ENCODE results near the gene SIPA1L3.

The SIPA1L3 gene

GRCh38 chr19:38221919-38222830, 315.2 kb downstream of the SIPA1L3 start:
- TF ChIP-seq ISL1 (CRISPR knock-in tag; IDR thresholded peaks at IDR 0.05), result no peak
- TF ChIP-seq TOX (CRISPR knock-in tag; IDR thresholded peaks at IDR 0.05; ENCODE audit: borderline replicate concordance), result no peak
- TF ChIP-seq CREB5 (CRISPR knock-in tag; IDR thresholded peaks at IDR 0.05; ENCODE audit: low read depth), result no peak
- TF ChIP-seq CSDC2 (CRISPR knock-in tag; IDR thresholded peaks at IDR 0.05), result no peak
- no peak for TF ChIP-seq ZNF8 (CRISPR knock-in tag; IDR thresholded peaks at IDR 0.05)
- no peak for TF ChIP-seq SNAI2 (CRISPR knock-in tag; IDR thresholded peaks at IDR 0.05)
- no peak for TF ChIP-seq ARNTL (CRISPR knock-in tag; IDR thresholded peaks at IDR 0.05; ENCODE audit: borderline replicate concordance, low read depth)
- no peak for TF ChIP-seq ZC3H10 (CRISPR knock-in tag; IDR thresholded peaks at IDR 0.05)
- TF ChIP-seq TCF4 (CRISPR knock-in tag; IDR thresholded peaks at IDR 0.05; ENCODE audit: borderline replicate concordance), result no peak
- no peak for TF ChIP-seq ZFP30 (CRISPR knock-in tag; IDR thresholded peaks at IDR 0.05)
- no peak for TF ChIP-seq ZFP3 (CRISPR knock-in tag; IDR thresholded peaks at IDR 0.05)
- no peak for TF ChIP-seq RARB (CRISPR knock-in tag; IDR thresholded peaks at IDR 0.05)
- TF ChIP-seq ZNF70 (CRISPR knock-in tag; IDR thresholded peaks at IDR 0.05), result no peak
- TF ChIP-seq PPARA (CRISPR knock-in tag; IDR thresholded peaks at IDR 0.05; ENCODE audit: borderline replicate concordance), result no peak
- TF ChIP-seq BACH2 (CRISPR knock-in tag; IDR thresholded peaks at IDR 0.05; ENCODE audit: borderline replicate concordance), result no peak
- TF ChIP-seq ZNF565 (CRISPR knock-in tag; conservative IDR thresholded peaks at IDR 0.05; ENCODE audit: low read depth), result no peak
- no peak for TF ChIP-seq PATZ1 (CRISPR knock-in tag; IDR thresholded peaks at IDR 0.05; ENCODE audit: borderline replicate concordance)
- no peak for TF ChIP-seq OSR1 (CRISPR knock-in tag; IDR thresholded peaks at IDR 0.05)
- ATAC-seq, result no peak

- ATAC-seq, result no peak
- TF ChIP-seq OSR1 (CRISPR knock-in tag; IDR thresholded peaks at IDR 0.05), result no peak
- TF ChIP-seq PATZ1 (CRISPR knock-in tag; IDR thresholded peaks at IDR 0.05; ENCODE audit: borderline replicate concordance), result no peak
These were observed 316.1 kb downstream of the SIPA1L3 start for GRCh38 chr19:38223119-38223523.

GRCh38 chr19:38223617-38224013, 316.6 kb downstream of the SIPA1L3 start:
- no peak for TF ChIP-seq ZNF8 (CRISPR knock-in tag; IDR thresholded peaks at IDR 0.05)
- no peak for TF ChIP-seq ZNF70 (CRISPR knock-in tag; IDR thresholded peaks at IDR 0.05)
- TF ChIP-seq ESRRG (CRISPR knock-in tag; IDR thresholded peaks at IDR 0.05), result no peak
- TF ChIP-seq TCF4 (CRISPR knock-in tag; IDR thresholded peaks at IDR 0.05; ENCODE audit: borderline replicate concordance), result no peak
- no peak for TF ChIP-seq TSHZ2 (CRISPR knock-in tag; IDR thresholded peaks at IDR 0.05)
- no peak for TF ChIP-seq SNAI2 (CRISPR knock-in tag; IDR thresholded peaks at IDR 0.05)
- no peak for TF ChIP-seq BACH2 (CRISPR knock-in tag; IDR thresholded peaks at IDR 0.05; ENCODE audit: borderline replicate concordance)
- TF ChIP-seq, protein P1, sequence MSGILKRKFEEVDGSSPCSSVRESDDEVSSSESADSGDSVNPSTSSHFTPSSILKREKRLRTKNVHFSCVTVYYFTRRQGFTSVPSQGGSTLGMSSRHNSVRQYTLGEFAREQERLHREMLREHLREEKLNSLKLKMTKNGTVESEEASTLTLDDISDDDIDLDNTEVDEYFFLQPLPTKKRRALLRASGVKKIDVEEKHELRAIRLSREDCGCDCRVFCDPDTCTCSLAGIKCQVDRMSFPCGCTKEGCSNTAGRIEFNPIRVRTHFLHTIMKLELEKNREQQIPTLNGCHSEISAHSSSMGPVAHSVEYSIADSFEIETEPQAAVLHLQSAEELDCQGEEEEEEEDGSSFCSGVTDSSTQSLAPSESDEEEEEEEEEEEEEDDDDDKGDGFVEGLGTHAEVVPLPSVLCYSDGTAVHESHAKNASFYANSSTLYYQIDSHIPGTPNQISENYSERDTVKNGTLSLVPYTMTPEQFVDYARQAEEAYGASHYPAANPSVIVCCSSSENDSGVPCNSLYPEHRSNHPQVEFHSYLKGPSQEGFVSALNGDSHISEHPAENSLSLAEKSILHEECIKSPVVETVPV (CRISPR knock-in tag; IDR thresholded peaks at IDR 0.05), result no peak
- no peak for TF ChIP-seq ZFP30 (CRISPR knock-in tag; IDR thresholded peaks at IDR 0.05)
- no peak for TF ChIP-seq ZC3H10 (CRISPR knock-in tag; IDR thresholded peaks at IDR 0.05)
- no peak for TF ChIP-seq CREB5 (CRISPR knock-in tag; IDR thresholded peaks at IDR 0.05; ENCODE audit: low read depth)
- no peak for TF ChIP-seq ISL1 (CRISPR knock-in tag; IDR thresholded peaks at IDR 0.05)
- no peak for TF ChIP-seq TOX (CRISPR knock-in tag; IDR thresholded peaks at IDR 0.05; ENCODE audit: borderline replicate concordance)
- no peak for TF ChIP-seq GLIS3 (CRISPR knock-in tag; IDR thresholded peaks at IDR 0.05)
- TF ChIP-seq ZFP3 (CRISPR knock-in tag; IDR thresholded peaks at IDR 0.05), result no peak
- no peak for TF ChIP-seq OSR1 (CRISPR knock-in tag; IDR thresholded peaks at IDR 0.05)
- no peak for TF ChIP-seq ARNTL (CRISPR knock-in tag; IDR thresholded peaks at IDR 0.05; ENCODE audit: borderline replicate concordance, low read depth)
- ATAC-seq, result no peak
